OCI-LY7 (cell line): ENCODE results near the gene EFCAB11.

ENCODE experiments used
- CTCF ChIP-seq: fragments of 200-600 bp; sonication (generic); conservative IDR thresholded peaks from 2 replicates; pipeline ENCODE4 v1.5.1; 2014; ENCODE audit warnings: mild to moderate bottlenecking, antibody characterized with exemption, low read length, moderate library complexity, mixed read lengths
- EZH2phosphoT487 ChIP-seq: fragments of 200-600 bp; sonication (generic); IDR thresholded peaks from 2 replicates; pipeline ENCODE4 v1.6.1; 2018; ENCODE audit warnings: low read depth, borderline replicate concordance, mild to moderate bottlenecking, mixed run types, antibody characterized with exemption, low read length, moderate library complexity, mixed read lengths

GRCh38 chr14:89996963-89997362 lies 42.4 kb upstream of the EFCAB11 start:
- no peak for TF ChIP-seq CTCF
- no peak for TF ChIP-seq EZH2phosphoT487
